Activated CD8-positive, alpha-beta T cell treated with anti-CD3 and anti-CD28 coated beads for 36 hours (primary cell): ENCODE measurements around the gene RNASE2. TPM values are rescaled to one million over a fixed set of nuclear protein-coding genes. Genes with fewer than 3 reads are reported as not detected.
"Not testable (repeated sequence)": the region's sequence is repeated elsewhere in the genome, so short reads cannot be mapped to it uniquely, and the experiment has no call there.

Source experiments
- ATAC-seq: fragments of 200-7000 bp; cut with Tn5 transposase; one replicate; pipeline ENCODE4 v1.10.0; 2021; ENCODE audit warnings: mild to moderate bottlenecking, moderate library complexity
- CTCF ChIA-PET: fragments of 350-600 bp; sonication (Branson Sonifier 250); formaldehyde crosslinking; loops from one replicate; lab custom pipeline; 2021; ENCODE audit warnings: antibody characterized with exemption; lab: Charles Lee
- POLR2A ChIA-PET: fragments of 350-600 bp; sonication (Branson Sonifier 250); formaldehyde crosslinking; loops from one replicate; lab custom pipeline; 2021; ENCODE audit warnings: antibody characterized with exemption; lab: Charles Lee
- DNase-seq: peaks from one replicate; pipeline ENCODE4 v3.0.0-alpha.2; 2020
- H3K27ac Mint-ChIP-seq: one replicate; pipeline ENCODE4 v1.8.0; 2021; ENCODE audit warnings: mild to moderate bottlenecking, mixed read lengths
- H3K27me3 Mint-ChIP-seq: one replicate; pipeline ENCODE4 v1.8.0; 2021; ENCODE audit warnings: mixed read lengths
- H3K36me3 Mint-ChIP-seq: one replicate; pipeline ENCODE4 v1.8.0; 2021; ENCODE audit warnings: low read depth, mixed read lengths
- H3K4me1 Mint-ChIP-seq: one replicate; pipeline ENCODE4 v1.8.0; 2021; ENCODE audit warnings: low read depth, mixed read lengths
- H3K4me3 Mint-ChIP-seq: one replicate; pipeline ENCODE4 v1.8.0; 2021; ENCODE audit warnings: mild to moderate bottlenecking, moderate library complexity, mixed read lengths
- H3K9me3 Mint-ChIP-seq: one replicate; pipeline ENCODE4 v1.8.0; 2021; ENCODE audit warnings: mixed read lengths
- intact Hi-C: fragments of 100-400 bp; cut with micrococcal nuclease; formaldehyde crosslinking; loops from one replicate; pipeline ENCODE4 v1.10.0; 2022
- total RNA-seq, 2 experiments: library from RNA; stranded (reverse); gene quantifications; one replicate each; pipeline ENCODE4 v1.2.3, GENCODE V29; 2021
- TF ChIP-seq, protein P1 (sequence below): fragments of 200-600 bp; IDR thresholded peaks from one replicate; pipeline ENCODE4 v1.8.0; 2022; ENCODE audit warnings: antibody characterized with exemption, mild to moderate bottlenecking

The RNASE2 gene
- total RNA-seq, 2 experiments from 2014 or later, result not detected

DNA sequence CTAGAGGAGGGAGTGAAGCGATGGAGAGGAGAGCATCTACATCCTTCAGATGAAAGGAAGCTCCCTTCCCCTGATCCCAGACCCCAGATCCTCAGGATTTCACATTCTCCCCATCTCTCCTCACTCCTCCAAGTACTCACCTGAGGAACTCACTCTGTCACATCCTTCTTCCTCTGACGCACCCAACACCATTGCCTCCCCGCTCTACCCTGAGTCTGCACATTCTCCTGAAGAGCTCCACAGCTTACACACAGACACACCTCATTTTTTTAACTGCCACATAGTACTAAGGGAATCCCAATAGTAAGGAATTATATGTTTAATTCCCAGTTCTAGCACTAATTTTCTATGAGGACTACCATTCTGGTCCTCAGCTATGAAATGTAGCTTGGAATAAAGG lies 18.2 kb downstream of the RNASE2 start:
- intact Hi-C loops, result loop anchor here (5.0 kb wide), 2 partner anchors 101 to 276 kb away; no protein-coding TSS in a partner anchor
- ChIA-PET CTCF (interaction anchor here (0.7 to 4.8 kb wide), 10 partner anchors 9 to 277 kb away, joined by 3 to 73 read pairs (median 14); no protein-coding TSS in a partner anchor), POLR2A (interaction anchor here (1.0 kb wide), 1 partner anchor 22 kb away, joined by 3 read pairs; no protein-coding TSS in a partner anchor)
- no peak for ATAC-seq
- no peak overlapping the region for H3K4me3 Mint-ChIP-seq
- no peak for DNase-seq
- peaks cover 6% of the 10 kb centered on the region for H3K4me1 Mint-ChIP-seq
- H3K27me3 Mint-ChIP-seq, result peaks cover 18% of the 10 kb centered on the region
- H3K36me3 Mint-ChIP-seq, result no peaks in the 10 kb centered on the region
- no peaks in the 10 kb centered on the region for H3K9me3 Mint-ChIP-seq
- TF ChIP-seq, protein P1, sequence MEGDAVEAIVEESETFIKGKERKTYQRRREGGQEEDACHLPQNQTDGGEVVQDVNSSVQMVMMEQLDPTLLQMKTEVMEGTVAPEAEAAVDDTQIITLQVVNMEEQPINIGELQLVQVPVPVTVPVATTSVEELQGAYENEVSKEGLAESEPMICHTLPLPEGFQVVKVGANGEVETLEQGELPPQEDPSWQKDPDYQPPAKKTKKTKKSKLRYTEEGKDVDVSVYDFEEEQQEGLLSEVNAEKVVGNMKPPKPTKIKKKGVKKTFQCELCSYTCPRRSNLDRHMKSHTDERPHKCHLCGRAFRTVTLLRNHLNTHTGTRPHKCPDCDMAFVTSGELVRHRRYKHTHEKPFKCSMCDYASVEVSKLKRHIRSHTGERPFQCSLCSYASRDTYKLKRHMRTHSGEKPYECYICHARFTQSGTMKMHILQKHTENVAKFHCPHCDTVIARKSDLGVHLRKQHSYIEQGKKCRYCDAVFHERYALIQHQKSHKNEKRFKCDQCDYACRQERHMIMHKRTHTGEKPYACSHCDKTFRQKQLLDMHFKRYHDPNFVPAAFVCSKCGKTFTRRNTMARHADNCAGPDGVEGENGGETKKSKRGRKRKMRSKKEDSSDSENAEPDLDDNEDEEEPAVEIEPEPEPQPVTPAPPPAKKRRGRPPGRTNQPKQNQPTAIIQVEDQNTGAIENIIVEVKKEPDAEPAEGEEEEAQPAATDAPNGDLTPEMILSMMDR, result no peak
- no peak overlapping the region for H3K27ac Mint-ChIP-seq

DNA sequence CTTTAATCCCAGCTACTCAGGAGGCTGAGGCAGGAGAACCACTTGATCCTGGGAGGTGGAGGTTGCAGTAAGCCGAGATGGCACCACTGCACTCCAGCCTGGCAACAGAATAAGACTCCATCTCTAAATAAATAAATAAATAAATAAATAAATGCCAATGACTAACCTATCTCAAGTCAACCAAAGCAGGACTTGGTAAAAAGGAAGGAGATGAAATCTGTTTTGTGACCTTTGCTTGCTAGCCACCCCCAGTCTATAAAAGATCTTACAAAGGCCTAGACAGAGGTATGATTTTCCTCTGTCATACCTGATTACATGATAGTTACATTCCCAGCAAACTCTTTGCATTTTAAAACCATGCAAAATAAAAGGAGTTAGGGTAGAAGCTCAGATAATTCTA lies 21.0 kb downstream of the RNASE2 start:
- ChIA-PET CTCF (no interaction called here), POLR2A (no interaction called here)
- H3K9me3 Mint-ChIP-seq, result no peaks in the 10 kb centered on the region
- H3K4me1 Mint-ChIP-seq, result no peaks in the 10 kb centered on the region
- H3K36me3 Mint-ChIP-seq, result no peaks in the 10 kb centered on the region
- no peak for ATAC-seq
- TF ChIP-seq, protein P1, result no peak
- H3K4me3 Mint-ChIP-seq, result no peak overlapping the region
- peaks cover 20% of the 10 kb centered on the region for H3K27me3 Mint-ChIP-seq
- DNase-seq, result no peak
- intact Hi-C loops, result no loop called here
- no peak overlapping the region for H3K27ac Mint-ChIP-seq

DNA sequence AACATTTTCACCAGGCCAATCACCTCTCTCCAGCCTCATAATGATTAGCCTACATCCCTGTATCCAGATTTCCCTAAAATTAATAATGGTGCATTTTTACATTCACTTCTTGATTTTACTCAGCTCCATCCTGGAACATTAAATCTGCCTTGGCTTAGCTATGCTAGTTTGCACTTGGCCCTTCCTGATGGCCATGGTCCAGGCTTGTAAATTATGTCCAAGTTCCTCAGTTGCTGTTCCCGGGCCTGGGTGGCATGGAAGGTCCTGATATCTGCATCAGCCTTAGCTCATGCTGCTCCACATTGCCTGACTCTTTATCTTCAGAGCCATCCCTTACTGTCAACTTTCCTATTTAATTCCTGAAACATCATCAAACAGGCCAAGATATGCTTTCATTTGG lies 23.4 kb downstream of the RNASE2 start:
- ChIA-PET CTCF (interaction anchor here (0.7 to 3.3 kb wide), 6 partner anchors 8 to 110 kb away, joined by 3 to 34 read pairs (median 3); no protein-coding TSS in a partner anchor), POLR2A (interaction anchor here (1.5 kb wide), 1 partner anchor 18 kb away, joined by 4 read pairs; no protein-coding TSS in a partner anchor)
- ATAC-seq, result no peak
- intact Hi-C loops, result no loop called here
- Mint-ChIP-seq H3K9me3 (no peaks in the 10 kb centered on the region), H3K36me3 (no peaks in the 10 kb centered on the region), H3K27ac (no peak overlapping the region), H3K27me3 (peaks cover 7% of the 10 kb centered on the region), H3K4me1 (no peaks in the 10 kb centered on the region), H3K4me3 (no peak overlapping the region)
- no peak for DNase-seq
- TF ChIP-seq, protein P1, result no peak

DNA sequence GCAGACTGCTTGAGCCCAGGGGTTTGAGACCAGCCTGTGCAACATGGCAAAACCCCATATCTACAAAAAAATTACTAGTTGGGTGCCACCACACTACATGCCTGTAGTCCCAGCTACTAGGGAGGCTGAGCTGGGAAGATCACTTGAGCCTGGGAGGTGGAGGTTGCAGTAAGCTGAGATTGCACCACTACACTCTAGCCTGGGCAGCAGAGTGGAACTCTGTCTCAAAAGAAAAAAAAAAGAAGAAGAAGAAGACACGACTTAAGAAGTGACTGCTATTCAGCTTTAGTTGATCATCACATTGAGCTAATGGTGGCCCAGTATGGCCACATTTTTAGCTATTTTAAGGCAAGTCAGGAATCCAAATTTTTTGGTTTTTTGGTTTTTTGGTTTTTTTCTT lies 25.6 kb downstream of the RNASE2 start:
- intact Hi-C loops, result no loop called here
- Mint-ChIP-seq H3K36me3 (no peaks in the 10 kb centered on the region), H3K4me1 (no peaks in the 10 kb centered on the region), H3K9me3 (no peaks in the 10 kb centered on the region), H3K4me3 (no peak overlapping the region), H3K27ac (no peak overlapping the region), H3K27me3 (peaks cover 7% of the 10 kb centered on the region)
- TF ChIP-seq, protein P1, result no peak
- POLR2A ChIA-PET, result no interaction called here
- DNase-seq (no peak), ATAC-seq (no peak)
- CTCF ChIA-PET, result interaction anchor here (0.6 to 3.3 kb wide), 5 partner anchors 10 to 34 kb away, joined by 3 to 34 read pairs (median 4); no protein-coding TSS in a partner anchor

DNA sequence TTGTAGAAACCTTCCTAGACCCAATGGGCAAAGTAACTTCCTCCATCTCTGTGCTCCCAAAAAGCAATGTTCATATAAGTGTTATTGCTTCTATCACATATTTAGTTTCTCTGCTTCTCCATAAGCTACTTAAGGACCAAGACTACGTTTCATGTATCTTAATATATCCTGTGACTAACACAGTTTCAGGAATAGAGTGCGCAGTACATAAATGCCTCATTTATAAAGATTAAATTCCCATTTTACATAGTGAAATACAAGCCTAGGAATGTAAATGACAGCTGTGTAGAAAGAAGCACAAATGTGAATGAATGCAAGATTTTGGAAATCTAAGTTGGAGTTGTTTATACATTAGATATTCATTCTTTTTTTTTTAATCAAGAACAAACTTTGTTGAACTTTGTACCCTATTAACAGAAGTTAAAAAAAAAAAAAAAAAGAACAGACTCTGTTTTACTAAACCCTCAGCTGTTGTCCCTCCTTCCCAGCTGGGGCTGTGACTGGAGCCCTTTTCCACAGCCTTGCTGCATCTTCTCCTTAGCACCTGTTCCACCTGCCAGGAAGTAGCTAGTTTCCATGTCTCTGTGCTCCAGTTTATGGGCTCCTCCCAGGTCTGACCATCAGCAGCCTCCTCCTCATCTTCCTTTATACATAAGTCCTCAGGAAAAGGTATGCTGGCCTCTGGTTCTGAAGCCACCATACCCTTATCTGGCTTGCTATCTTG lies 27.5 kb downstream of the RNASE2 start:
- intact Hi-C loops, result no loop called here
- DNase-seq (no peak), ATAC-seq (no peak)
- no peaks in the 10 kb centered on the region for H3K4me1 Mint-ChIP-seq
- ChIA-PET POLR2A (interaction anchor here (0.6 kb wide), 1 partner anchor 1232 kb away, joined by 3 read pairs; no protein-coding TSS in a partner anchor), CTCF (interaction anchor here (0.6 to 5.1 kb wide), 3 partner anchors 10 to 32 kb away, joined by 3 to 48 read pairs (median 7); no protein-coding TSS in a partner anchor)
- TF ChIP-seq, protein P1, result no peak
- H3K9me3 Mint-ChIP-seq, result no peaks in the 10 kb centered on the region
- H3K4me3 Mint-ChIP-seq, result no peak overlapping the region
- no peak overlapping the region for H3K27ac Mint-ChIP-seq
- peaks cover 7% of the 10 kb centered on the region for H3K27me3 Mint-ChIP-seq
- no peaks in the 10 kb centered on the region for H3K36me3 Mint-ChIP-seq

DNA sequence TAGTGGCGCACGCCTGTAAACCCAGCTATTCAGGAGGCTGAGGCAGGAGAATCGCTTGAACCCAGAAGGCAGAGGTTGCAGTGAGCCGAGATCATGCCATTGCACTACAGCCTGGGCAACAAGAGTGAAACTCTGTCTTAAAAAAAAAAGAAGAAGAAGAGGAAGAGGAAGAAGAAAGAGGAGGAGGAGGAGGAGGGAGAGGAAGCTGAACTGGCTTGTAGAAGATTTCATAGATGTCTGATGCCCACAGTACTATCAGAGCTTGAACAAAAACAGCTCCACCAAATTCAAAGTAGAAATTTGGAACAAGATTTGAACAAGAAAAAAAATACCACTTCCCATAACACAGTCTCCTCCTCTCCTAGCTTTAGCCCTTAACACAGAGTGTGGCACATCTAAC lies 30.4 kb downstream of the RNASE2 start:
- POLR2A ChIA-PET, H3K27me3 Mint-ChIP-seq, H3K27ac Mint-ChIP-seq, ATAC-seq, H3K4me3 Mint-ChIP-seq, H3K36me3 Mint-ChIP-seq, H3K4me1 Mint-ChIP-seq, intact Hi-C loops, DNase-seq, H3K9me3 Mint-ChIP-seq: not testable (repeated sequence)
- CTCF ChIA-PET, result interaction anchor here (0.7 to 5.1 kb wide), 3 partner anchors 13 to 29 kb away, joined by 3 to 48 read pairs (median 3); no protein-coding TSS in a partner anchor
